ENCODE data around the gene GPR153.

Gene GPR153

GRCh38 chr1:6265151-6265550, 4.3 kb upstream of the GPR153 start:
- no peak for DNase-seq (ENCODE audit: low read depth)
- no peak overlapping the region for H3K4me3 ChIP-seq (ENCODE audit: low read depth, low read length)
- TF ChIP-seq CTCF (IDR thresholded peaks at IDR 0.05; ENCODE audit: control insufficient read depth, extremely low read depth, insufficient read depth), result no peak

DNA sequence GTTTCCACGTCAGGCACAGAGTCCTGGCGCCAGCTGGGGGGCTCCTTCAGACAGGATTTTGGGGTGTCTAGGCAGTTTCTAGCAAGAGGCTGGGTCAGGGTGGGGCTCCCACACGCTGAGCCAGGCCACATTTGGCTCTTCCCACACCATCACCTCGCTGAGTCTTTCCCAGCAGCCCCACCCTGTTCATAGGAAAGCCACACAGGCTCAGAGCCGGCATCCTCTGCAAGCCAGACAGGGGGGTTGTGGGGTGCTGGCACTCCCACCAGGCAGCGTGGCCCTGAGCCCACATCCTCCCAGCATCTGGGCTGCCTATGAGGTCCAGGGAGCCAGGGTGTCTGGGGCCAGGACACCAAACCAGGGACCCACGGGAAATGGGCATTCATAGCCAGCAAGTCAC, 2.8 kb upstream of the GPR153 start:
- H3K4me3 ChIP-seq (ENCODE audit: low read depth, low read length), result no peak overlapping the region
- TF ChIP-seq CTCF (IDR thresholded peaks at IDR 0.05; ENCODE audit: control insufficient read depth, extremely low read depth, insufficient read depth), result no peak
- no peak for DNase-seq (ENCODE audit: low read depth)

DNA sequence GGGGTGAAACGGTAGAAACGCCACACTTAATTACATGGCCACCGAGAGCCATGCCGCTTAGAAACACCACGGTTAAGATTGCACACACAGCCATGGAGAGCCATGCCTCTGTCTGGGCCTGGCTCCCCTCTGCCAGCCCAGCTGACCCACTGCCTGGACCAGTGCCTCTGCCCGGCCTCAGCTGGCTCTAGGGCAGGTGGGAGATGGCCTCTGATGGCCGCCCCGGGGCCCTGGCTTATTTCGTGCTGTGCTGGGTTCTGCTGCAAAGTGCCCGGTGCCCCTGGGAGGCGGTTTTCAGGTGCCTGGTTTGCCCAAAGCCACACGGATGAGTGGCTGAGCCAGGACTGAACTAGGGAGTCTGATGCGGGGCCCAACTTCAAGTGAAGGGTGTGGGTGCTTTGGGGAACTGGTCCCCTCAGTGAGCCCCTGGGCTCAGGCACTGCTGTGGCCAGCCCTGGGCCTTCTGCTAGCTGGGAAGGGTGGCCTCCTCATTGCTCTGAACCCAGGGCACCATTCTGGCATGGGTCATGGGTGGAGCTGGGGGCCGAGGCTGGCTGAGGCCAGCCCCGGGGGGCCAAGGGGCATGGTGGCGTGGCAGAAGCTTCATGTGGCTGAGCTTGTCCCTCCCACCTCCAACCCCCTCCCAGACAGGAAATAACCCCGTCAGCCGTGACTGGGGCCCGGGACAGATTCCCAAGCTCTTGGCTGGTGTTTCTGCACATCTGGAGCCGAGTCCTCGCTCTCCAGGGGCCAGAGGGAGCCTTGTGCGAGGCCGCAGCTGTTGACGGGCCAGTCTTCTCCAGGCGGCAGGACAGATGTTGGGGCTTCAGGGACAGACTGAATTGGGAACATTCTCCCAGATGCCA, 1.9 kb upstream of the GPR153 start:
- TF ChIP-seq CTCF (IDR thresholded peaks at IDR 0.05; ENCODE audit: control insufficient read depth, extremely low read depth, insufficient read depth), result no peak
- H3K4me3 ChIP-seq (ENCODE audit: low read depth, low read length), result no peak overlapping the region
- DNase-seq (ENCODE audit: low read depth), result no peak

- no peak overlapping the region for H3K4me3 ChIP-seq (ENCODE audit: low read depth, low read length)
- DNase-seq (ENCODE audit: low read depth), result no peak
- TF ChIP-seq CTCF (IDR thresholded peaks at IDR 0.05; ENCODE audit: control insufficient read depth, extremely low read depth, insufficient read depth), result no peak
Measured at GRCh38 chr1:6261615-6261995, 707 bp upstream of the GPR153 start.

DNA sequence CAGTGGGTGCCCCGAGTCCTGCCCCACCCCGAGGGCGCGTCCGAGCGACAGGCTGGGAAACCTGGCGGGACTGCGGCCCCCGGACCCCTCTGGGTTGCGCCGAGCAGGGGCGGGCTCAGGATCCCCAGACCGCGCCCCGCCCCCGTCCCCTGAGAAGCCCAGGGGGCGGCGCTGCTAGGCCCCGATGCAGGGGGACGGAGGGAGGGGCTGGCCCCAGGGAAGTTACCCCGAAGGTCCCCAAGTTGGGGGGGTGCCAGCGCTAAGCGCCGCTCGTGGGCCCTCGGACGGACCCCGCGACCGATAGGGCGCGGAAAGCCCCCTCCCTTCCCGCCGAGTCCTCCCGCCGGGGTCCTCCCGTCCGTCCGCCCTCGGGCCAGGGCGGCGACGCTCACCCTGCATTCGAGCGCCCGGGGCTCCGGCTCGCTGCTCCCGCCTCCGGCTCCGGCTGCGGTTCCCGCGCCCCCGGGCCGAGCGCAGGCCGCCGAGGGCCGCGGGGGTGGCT, 414 bp downstream of the GPR153 start:
- H3K4me3 ChIP-seq (ENCODE audit: low read depth, low read length), result peak overlapping the region; percentile 41
- TF ChIP-seq CTCF (IDR thresholded peaks at IDR 0.05; ENCODE audit: control insufficient read depth, extremely low read depth, insufficient read depth), result no peak
- DNase-seq (ENCODE audit: low read depth), result no peak

GRCh38 chr1:6259491-6260362, 1.2 kb downstream of the GPR153 start:
- no peak for TF ChIP-seq CTCF (IDR thresholded peaks at IDR 0.05; ENCODE audit: control insufficient read depth, extremely low read depth, insufficient read depth)
- peak overlapping the region; percentile 41 for H3K4me3 ChIP-seq (ENCODE audit: low read depth, low read length)
- no peak for DNase-seq (ENCODE audit: low read depth)

All from LNCaP clone FGC (cell line).